Stimulated activated CD4-positive, alpha-beta T cell treated with anti-CD3 and anti-CD28 coated beads, Interleukin-4, amount 100 ng/mL, for 24 hours (primary cell): Measurements from ENCODE around the gene SMG1.
"Not testable (repeated sequence)": the region's sequence is repeated elsewhere in the genome, so short reads cannot be mapped to it uniquely, and the experiment has no call there.

Source experiments
- DNase-seq: peaks from one replicate; pipeline ENCODE4 v3.0.0-alpha.2; 2020

Gene SMG1

DNA sequence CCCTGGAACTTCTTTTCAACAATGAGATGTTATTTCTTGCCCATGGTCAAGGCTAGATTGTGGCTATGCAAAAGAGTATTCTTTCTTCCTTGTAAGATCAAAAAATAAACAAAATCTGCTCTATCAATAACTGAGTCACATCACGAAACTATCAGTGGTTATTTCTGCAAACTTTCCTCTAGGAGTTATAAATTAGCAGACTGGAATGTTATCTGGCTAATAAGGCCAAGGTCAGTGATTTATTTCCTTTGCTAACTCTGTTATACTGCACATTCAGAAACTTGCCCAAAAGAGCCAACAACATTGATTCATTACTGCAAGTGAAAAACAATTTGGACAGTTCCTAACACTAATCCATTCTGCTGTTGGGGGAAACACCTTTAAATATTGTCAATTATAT is 129.8 kb downstream of the SMG1 start:
- no peak for DNase-seq

DNA sequence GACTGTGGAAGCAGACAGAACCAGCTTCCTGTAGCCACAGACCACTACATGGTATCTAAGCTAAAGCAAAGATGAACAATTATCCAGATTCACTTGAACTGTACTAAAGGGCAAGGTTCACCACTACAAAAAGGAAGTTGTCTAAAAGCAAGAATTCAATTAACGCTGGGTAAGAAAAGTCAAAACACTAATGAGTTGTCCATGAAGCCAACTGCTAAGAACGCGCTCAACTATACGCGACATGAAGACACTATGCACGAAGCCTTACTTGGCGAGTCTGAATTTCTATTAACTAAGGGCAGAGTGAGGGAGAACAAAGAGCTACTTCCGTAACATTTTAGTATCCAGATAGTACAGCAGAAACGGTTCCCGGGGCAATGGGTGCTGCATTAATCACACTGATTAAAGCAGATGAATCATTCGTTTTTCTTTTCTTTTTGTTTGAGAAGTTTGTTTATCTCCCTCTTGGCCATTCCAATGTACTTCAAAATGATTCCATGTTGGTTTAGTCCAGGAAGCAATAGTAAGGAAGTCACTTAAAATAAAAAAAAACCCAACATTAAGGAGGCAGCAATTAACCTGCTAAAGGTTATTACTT is 133.3 kb downstream of the SMG1 start:
- DNase-seq: no peak

DNA sequence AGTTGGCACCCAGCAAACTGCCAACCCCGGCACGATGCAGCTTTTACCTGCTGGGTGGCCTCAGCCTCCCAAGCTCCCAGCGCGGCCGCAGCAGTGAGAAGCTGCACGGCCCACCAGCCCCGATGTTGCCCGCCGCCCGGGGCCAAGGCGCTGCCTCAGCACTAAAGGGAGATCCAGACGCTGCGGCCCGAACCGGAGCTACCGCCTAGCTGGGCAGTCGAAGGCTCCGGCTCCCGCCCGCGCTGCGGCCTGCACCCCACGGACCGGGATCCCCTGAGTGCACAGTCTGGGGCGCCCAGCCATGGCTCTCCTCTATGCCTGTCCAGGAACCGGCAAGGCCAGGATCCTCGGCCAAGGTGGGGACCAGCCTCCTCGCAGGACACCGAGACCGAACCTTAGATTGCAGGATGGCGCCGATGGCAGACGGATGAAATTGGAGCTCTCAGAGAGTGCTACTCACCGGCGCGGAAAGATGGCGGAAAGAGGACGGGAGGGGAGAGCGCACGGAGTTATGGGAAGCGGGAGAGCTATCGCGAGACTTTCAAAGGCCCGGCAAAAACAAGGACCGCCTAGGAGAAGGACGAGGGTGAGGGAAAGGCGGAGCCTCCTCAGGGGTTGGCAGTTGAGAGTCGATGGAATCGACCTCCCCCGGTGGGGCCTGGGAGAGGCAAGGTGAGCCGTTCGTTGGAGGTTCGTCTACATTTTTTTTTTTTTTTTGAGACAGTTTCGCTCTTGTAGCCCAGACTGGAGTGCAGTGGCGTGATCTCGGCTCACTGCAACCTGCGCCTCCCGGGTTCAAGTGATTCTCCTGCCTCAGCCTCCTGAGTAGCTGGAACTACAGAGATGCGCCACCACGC is 136.1 kb downstream of the SMG1 start, which contains the start of gene RPS15A:
TSS of gene RPS15A (minus strand) at position 485 of the 857 bp plus-strand sequence. CDS start 1,221 bp downstream, outside the sequence.
- DNase-seq: peak; percentile 95

DNA sequence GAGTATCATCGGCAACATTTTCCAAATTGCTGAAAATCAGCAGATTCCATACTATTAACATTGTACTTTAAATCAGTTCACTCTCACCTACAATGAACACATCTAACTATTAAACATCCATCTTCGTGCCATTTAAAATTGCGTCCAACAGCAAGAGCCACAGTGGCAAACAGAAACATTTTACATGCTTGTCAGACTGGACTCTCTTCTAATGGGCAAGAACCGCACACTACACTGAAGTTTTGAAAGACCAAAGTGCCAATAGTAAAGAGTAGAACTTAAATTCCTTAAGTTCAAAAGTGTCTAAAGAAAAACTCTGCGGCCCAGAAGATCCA is 136.7 kb downstream of the SMG1 start:
- DNase-seq: no peak

DNA sequence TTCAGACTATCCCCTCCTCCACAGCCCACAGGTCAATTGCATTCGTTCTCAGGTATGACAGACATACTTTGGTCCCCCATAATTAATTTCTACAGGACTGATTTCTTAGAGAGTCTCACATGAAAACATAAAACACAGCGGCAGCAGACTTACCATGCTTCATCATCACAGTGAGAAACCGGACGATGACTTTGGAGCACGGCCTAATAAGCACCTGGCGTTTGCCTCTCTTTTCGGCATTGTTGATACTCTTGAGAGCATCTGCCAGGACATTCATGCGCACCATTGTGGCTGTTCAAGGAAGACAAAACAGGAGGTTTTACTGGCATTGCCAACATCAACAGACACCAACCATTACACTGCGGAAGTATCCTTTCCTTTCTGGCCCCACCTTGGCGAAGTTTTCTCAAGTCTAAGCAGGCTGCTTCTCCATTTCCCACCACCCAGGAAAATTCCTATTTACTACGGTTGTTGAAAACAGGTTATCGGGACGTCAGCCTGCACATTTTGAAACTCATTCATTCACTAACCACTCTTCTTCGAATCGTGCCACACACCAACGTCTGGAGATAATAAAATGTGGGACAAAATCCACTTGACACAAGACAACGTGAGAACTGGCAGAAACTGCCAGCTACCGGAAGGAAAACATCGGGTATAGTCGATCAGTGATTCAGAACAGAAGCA is 137.2 kb downstream of the SMG1 start:
- no peak for DNase-seq

DNA sequence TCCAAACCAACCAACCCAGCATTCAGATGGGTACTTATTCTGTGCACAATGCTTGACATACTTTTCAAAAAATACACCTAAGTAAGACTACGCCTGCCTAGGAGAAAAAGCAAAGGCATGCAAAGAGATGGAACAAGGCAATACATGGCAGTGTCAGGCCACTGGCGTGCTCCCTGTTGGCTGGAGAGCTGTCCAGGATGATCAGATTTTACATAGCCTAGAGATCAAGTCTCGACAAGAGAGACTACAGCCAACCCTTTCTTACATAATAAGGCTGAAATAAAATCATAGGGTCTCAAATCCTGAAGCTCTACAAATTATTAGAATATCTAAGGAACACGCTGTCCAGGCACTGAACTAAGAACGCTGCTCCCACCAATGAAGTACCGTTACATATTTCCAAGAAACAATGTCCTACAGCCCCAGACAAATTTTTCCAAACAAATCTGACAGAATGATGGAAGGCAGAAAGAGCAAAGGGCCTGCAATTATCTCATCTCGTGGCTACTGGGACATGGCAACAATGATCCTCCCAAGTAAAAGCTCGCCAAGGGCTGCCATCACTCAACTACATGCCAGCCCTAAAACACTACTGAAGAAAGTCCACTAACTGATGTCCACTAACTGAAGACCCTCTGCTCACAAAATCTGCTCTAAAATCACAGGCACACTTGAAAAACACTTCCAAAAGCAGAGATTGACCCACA is 141.1 kb downstream of the SMG1 start:
- DNase-seq: no peak

DNA sequence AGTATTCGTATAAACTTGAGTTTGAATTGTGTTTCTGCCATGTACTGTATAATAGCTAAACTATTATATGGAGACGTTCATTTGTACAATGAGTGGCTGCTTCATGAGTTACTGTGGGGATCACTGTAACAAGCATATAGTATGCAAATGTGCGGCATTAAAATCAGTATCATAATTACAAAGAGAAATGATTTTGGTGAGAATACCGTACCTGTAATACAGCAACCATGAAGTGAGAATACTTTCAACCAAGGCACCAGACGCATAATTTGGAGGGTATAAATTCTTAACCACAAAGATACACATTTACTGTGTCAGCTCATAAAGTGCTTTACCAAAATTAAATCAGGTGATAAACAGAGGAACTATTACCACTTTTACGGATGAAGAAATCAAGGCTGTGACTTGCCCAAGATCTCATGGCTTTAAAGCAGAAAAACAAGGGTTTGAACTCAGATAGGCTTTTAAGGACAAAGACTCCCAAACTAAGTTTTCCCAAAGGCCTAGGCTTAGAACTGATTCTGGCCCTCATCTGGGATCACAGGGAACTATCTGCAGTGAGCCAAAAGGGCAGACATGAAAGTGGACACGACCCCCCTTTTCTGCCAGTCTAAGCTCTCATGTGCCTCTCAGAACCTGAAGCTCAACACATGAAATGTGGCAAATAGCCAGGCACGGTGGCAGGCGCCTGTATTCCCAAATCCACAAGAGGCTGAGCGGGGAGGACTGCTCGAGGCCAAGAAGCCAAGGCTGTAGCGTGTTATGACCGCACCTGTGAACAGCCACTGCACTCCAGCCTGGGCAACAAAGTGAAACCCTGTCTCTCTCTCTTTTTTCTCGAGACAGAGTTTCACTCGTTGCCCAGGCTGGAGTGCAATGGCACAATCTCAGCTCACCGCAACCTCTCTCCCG is 142.5 kb downstream of the SMG1 start:
- DNase-seq: no peak

DNA sequence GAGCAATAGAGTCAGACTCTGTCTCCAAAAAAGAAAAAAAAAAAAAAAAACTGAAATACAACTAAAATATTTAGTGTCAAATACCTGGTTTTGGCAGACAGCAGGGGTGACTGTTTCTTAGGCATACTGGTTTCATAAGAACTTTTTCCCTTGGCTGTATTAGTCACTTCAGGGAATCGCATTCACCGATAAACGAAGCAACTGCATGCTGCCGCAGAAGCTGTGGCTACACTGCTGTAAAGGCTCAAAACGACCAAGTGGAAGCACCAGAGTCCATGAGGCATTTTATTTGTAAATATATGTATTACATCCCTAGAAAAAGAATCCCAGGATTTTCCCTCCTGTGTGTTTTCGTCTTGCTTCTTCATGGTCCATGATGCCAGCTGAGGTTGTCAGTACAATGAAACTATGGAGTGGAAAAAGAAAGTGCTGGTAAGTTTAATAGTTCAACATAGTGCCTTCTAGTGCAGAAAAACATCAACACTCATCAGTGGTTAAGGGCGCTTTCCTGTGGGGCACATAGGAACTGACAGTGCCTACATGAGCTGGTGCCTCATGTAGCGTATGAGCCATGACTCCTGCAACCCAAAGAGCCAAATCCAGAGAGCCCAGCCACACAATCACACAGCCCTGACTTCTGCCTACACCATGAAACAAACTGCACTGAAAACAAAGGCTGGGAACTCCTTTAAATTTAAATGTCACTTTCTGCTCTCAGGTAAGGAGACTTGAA is 143.3 kb downstream of the SMG1 start:
- DNase-seq: peak; percentile 30

DNA sequence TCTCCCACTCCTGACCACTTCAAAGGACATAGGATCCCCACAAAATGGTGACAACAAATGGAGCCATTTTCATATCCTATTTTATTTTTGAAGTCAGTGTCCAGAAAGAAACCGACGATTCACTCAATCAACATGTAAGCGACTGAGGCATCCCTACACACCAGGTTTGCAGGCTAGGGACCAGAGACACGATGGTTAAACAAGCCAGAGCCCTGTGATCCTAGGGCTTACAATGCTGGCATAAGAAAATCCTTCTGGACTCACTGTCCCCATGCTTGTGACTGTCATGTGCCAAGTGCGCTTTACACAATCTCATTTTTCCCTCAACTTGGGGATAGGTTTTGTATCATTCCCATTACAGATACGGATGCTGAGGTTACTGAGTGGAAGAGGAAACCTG is 145.0 kb downstream of the SMG1 start:
- not testable (repeated sequence) for DNase-seq

DNA sequence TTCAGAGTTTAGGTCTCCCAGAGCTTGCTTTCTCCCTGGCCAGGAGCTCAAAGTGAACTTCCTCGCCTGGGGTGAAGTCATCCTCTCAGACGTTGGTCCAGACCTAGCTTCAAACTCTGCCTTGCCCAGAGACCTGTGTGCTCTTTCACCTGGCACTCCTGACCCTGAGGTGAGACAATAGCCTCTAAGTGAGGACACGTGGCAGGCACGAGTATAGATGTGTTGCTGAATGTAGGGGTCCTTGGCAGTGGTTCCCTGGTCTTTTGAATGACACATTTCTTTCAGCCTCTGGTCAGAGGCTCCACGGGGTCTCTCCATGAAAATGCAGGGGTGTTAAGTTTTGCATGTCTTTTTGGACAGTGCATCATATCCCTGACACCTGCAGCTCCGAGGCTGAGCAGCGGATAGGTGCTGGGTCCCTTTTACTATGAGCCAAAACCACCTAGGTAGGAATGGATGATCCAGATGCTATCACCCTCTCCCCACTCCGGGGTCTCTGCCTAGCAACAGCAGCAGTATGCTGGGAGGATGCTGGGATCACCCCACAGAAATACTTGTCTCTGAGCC is 145.7 kb downstream of the SMG1 start:
- not testable (repeated sequence) for DNase-seq

DNA sequence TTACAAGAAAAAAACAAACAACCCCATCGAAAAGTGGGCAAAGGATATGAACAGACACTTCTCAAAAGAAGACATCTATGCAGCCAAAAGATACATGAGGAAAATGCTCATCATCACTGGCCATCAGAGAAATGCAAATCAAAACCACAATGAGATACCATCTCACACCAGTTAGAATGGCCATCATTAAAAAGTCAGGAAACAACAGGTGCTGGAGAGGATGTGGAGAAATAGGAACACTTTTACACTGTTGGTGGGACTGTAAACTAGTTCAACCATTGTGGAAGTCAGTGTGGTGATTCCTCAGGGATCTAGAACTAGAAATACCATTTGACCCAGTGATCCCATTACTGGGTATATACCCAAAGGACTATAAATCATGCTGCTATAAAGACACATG is 148.5 kb downstream of the SMG1 start:
- not testable (repeated sequence) for DNase-seq

DNA sequence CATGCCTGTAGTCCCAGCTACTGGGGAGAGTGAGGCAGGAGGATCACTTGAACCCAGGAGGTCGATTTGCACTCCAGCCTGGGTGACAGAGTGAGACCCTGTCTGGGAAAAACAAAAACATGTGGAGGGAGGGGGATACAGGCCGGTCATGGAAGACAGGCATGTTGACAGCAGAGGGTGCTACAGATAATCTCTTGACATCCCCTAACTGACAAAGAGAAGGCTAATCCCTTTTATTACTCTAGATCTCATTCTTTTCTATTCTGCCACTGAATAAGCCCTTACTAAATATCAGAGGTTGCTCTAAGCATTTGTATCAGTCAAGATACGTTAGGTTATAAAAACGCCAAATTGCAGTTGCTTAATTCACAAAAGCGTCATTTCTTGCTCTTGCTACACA is 149.9 kb downstream of the SMG1 start:
- not testable (repeated sequence) for DNase-seq

DNA sequence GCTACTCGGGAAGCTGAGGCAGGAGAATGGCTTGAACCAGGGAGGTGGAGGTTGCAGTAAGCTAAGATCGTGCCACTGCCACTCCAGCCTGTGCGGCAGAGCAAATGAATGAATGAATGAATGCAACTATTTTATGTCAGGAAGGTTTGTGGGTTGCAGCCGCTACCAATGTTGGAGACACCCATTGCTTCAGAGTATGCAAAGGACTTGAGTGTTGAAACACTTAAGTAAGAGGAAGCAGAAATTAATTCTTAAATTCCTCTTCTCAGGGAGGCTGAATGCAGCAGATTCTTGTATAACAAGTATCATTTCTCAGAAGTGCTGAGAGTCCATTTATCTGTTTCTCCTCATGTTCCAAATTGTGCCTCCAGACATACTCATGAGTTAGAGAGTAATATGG is 151.6 kb downstream of the SMG1 start:
- not testable (repeated sequence) for DNase-seq

DNA sequence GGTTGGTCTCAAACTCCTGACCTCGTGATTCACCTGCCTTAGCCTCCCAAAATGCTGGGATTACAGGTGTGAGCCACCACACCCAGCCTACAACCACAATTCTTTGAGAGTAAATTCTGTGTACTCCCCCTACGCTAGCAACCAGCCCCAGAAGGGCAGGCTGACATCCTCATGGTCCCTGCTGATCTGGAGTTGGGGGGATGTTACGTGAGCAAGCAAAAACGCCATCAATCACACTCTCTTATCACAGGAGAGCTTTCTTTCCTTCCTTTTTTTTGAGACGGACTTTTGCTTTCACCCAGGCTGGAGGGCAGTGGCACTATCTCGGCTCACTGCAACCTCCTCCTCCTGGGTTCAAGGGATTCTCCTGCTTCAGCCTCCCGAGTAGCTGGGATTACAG is 154.0 kb downstream of the SMG1 start:
- not testable (repeated sequence) for DNase-seq

DNA sequence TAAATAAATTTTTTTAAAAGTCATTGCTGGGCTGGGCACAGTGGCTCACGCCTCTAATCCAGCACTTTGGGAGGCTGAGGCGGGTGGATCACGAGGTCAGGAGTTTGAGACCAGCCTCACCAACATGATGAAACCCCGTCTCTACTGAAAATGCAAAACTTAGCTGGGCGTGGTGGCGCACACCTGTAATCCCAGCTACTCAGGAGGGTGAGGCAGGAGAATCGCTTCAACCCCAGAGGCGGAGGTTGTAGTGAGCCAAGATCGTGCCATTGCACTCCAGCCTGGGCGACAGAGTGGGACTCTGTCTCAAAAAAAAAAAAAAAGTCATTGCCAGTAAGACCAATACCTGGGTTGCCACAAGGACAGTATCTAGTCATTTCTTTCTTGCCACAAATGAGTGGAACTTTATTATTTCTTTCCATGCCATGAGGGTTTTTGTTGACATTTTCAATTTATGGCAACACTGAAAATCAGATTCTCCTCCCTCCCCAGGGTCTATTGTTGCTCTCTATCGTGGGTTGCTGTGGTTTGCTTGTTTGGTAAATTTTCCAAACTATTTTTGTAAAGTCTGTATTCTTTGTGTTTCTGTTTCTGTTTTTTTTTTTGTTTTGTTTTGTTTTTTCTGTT is 155.8 kb downstream of the SMG1 start:
- DNase-seq: not testable (repeated sequence)

DNA sequence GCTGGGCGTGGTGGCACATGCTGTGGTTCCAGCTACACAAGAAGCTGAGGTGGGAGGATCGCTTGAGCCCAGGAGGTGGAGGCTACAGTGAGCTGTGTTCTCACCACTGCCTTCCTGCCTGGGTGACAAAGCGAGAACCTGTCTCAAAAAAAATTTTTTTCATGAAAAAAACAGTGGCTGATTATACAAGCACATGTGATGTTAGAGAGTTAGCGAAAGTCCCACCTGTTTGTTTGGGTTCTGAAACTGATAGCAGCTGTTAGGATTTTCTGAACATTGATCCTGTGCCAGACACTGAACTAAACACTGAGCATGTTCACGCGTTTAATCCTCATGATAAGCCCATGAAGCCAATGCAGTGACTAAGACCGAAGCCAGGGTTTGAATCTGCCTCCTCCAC is 159.0 kb downstream of the SMG1 start:
- not testable (repeated sequence) for DNase-seq

DNA sequence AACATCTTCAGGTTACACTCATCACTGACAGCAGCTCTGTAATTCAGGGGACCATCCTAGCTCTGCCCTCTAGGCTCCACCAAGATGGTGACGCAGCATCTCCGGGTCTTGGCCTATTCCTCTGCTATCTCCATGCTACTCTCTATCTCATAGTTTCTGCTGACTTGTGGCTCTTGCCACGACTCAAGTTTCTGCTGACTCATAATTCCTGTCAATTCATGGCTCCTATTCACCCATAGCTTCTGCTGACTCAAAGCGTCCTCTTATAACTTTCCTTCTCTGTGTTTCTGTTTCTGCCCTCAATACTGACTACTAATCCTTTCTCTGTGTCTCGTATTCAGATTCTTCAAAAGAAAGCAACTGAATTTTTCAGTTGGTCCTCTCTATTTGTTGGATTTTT is 163.5 kb downstream of the SMG1 start:
- not testable (repeated sequence) for DNase-seq

DNA sequence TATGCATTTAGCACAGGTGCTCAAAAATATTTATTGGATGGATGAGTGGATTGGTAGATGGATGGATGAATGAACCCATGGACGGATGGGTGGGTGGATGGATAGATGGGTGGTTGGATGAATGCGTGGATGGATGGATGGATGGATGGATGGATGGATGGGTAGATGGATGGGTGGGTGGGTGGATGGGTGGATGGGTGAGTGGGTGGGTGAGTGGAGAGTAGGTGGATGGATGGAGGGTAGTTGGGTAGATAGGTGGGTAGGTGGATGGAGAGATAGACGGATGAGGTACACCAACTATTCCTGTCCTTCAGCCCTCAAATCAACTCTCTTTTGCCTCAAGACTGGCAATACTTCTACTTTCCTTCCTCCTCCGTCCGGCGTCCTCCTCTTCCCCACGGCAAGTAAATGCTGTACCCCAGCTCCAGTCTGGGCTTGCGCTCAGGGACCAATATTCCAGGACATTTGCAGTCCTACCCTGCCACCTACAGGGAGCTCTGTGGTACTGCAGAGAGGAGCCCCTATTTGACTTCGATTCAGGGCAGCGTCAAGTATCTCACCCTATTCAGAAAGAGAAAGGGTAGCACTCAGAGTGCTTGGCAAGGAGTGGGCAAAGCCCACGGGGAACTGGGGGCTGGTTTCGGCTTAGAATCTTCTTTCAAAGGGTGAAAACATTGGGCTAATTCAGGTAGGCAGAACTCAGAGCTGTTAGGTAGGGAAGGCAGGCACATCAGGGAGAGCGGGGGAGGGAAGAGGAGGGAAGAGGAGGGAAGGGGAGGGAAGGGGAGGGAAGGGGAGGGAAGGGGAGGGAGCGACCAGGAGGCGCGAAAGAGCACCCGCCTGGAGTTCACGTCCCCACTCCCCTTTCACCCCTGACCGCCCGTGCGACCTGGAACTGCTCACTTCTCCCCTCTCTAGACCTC is 166.3 kb downstream of the SMG1 start:
- DNase-seq: peak; percentile 54

DNA sequence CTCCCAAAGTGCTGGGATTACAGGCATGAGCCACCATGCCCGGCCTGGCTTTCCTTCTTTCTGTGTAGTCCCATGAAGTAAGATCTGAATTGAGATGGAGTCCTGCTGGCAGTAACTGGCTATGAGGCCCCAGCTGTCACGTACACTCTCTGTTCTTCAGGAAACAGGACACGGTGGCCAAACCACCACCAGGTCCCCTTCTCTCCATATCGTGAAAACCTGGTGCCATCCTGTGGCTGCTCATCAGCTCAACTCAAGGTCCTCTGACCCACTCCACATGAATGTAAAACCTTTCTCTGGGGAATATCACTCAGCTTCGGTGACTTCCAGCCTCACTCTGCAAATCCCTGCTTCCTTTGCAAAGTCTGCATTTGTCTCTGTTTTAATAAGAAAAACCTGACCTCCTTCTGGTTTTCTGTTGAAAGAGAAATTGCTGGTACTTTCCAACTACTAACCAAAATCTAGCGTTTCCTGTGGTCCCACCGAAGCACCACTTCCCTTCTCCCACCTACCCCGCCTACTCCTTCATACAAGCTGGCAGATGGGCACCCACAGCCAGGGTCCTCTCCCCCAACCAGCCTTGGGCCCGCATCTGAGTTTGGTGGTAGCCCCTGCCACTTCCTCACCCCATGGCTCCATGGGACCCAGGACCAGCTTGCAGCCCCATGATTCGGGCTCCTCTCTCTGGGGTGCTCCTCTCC is 168.1 kb downstream of the SMG1 start:
- not testable (repeated sequence) for DNase-seq
